Measurements from ENCODE around the gene LANCL3. TPM values are rescaled to one million over a fixed set of nuclear protein-coding genes. Genes with fewer than 3 reads are reported as not detected.
"Not testable (repeated sequence)": the region's sequence is repeated elsewhere in the genome, so short reads cannot be mapped to it uniquely, and the experiment has no call there.

LANCL3 gene
- total RNA-seq, 1 donor from 2014 or later, result under 0.01 TPM

- H3K27ac ChIP-seq (ENCODE audit: low read depth, low read length); H3K9me3 ChIP-seq (ENCODE audit: control insufficient read depth in 3 of 3, low read length in 3 of 3); H3K9ac ChIP-seq (ENCODE audit: low read depth in 1 of 3, low read length in 3 of 3); H3K36me3 ChIP-seq (ENCODE audit: control insufficient read depth in 3 of 3, insufficient read depth in 3 of 3, low read length in 3 of 3); H3K4me1 ChIP-seq (ENCODE audit: control insufficient read depth in 3 of 3, insufficient read depth in 3 of 3, low read length in 3 of 3); H3K4me3 ChIP-seq (ENCODE audit: low read length in 3 of 3); H3K27me3 ChIP-seq (ENCODE audit: control insufficient read depth in 3 of 3, insufficient read depth in 3 of 3, low read length in 3 of 3): not testable (repeated sequence)
Observed at GRCh38 chrX:37570349-37570748, 1.1 kb upstream of the LANCL3 start.

GRCh38 chrX:37572108-37572587, 687 bp downstream of the LANCL3 start:
- H3K36me3 ChIP-seq (ENCODE audit: control insufficient read depth in 3 of 3, insufficient read depth in 3 of 3, low read length in 3 of 3); H3K9me3 ChIP-seq (ENCODE audit: control insufficient read depth in 3 of 3, low read length in 3 of 3); H3K27me3 ChIP-seq (ENCODE audit: control insufficient read depth in 3 of 3, insufficient read depth in 3 of 3, low read length in 3 of 3); H3K27ac ChIP-seq (ENCODE audit: low read depth, low read length); H3K4me1 ChIP-seq (ENCODE audit: control insufficient read depth in 3 of 3, insufficient read depth in 3 of 3, low read length in 3 of 3); H3K9ac ChIP-seq (ENCODE audit: low read depth in 1 of 3, low read length in 3 of 3): not testable (repeated sequence)
- peak overlapping the region in 1 of 3 donors; percentile 32 for H3K4me3 ChIP-seq (ENCODE audit: low read length in 3 of 3)

GRCh38 chrX:37573121-37573520, 1.7 kb downstream of the LANCL3 start:
- H3K9ac ChIP-seq (ENCODE audit: low read depth in 1 of 3, low read length in 3 of 3); H3K36me3 ChIP-seq (ENCODE audit: control insufficient read depth in 3 of 3, insufficient read depth in 3 of 3, low read length in 3 of 3); H3K27ac ChIP-seq (ENCODE audit: low read depth, low read length); H3K27me3 ChIP-seq (ENCODE audit: control insufficient read depth in 3 of 3, insufficient read depth in 3 of 3, low read length in 3 of 3); H3K4me3 ChIP-seq (ENCODE audit: low read length in 3 of 3); H3K9me3 ChIP-seq (ENCODE audit: control insufficient read depth in 3 of 3, low read length in 3 of 3); H3K4me1 ChIP-seq (ENCODE audit: control insufficient read depth in 3 of 3, insufficient read depth in 3 of 3, low read length in 3 of 3): not testable (repeated sequence)

- no peak overlapping the region for H3K4me3 ChIP-seq (ENCODE audit: low read length in 3 of 3)
- no peaks in the 10 kb centered on the region for H3K4me1 ChIP-seq (ENCODE audit: control insufficient read depth in 3 of 3, insufficient read depth in 3 of 3, low read length in 3 of 3)
- no peaks in the 10 kb centered on the region for H3K27me3 ChIP-seq (ENCODE audit: control insufficient read depth in 3 of 3, insufficient read depth in 3 of 3, low read length in 3 of 3)
- H3K9ac ChIP-seq (ENCODE audit: low read depth in 1 of 3, low read length in 3 of 3), result no peak overlapping the region
- no peak overlapping the region for H3K27ac ChIP-seq (ENCODE audit: low read depth, low read length)
- H3K36me3 ChIP-seq (ENCODE audit: control insufficient read depth in 3 of 3, insufficient read depth in 3 of 3, low read length in 3 of 3), result no peaks in the 10 kb centered on the region
- H3K9me3 ChIP-seq (ENCODE audit: control insufficient read depth in 3 of 3, low read length in 3 of 3), result no peaks in the 10 kb centered on the region
Observed at GRCh38 chrX:37578045-37578444, 6.6 kb downstream of the LANCL3 start.

GRCh38 chrX:37580080-37580479, 8.6 kb downstream of the LANCL3 start:
- Histone ChIP-seq H3K4me3 (ENCODE audit: low read length in 3 of 3) (no peak overlapping the region), H3K27me3 (ENCODE audit: control insufficient read depth in 3 of 3, insufficient read depth in 3 of 3, low read length in 3 of 3) (no peaks in the 10 kb centered on the region), H3K27ac (ENCODE audit: low read depth, low read length) (no peak overlapping the region), H3K36me3 (ENCODE audit: control insufficient read depth in 3 of 3, insufficient read depth in 3 of 3, low read length in 3 of 3) (no peaks in the 10 kb centered on the region), H3K9me3 (ENCODE audit: control insufficient read depth in 3 of 3, low read length in 3 of 3) (no peaks in the 10 kb centered on the region), H3K9ac (ENCODE audit: low read depth in 1 of 3, low read length in 3 of 3) (no peak overlapping the region), H3K4me1 (ENCODE audit: control insufficient read depth in 3 of 3, insufficient read depth in 3 of 3, low read length in 3 of 3) (no peaks in the 10 kb centered on the region)

GRCh38 chrX:37587337-37587736, 15.9 kb downstream of the LANCL3 start:
- H3K9ac ChIP-seq (ENCODE audit: low read depth in 1 of 3, low read length in 3 of 3); H3K9me3 ChIP-seq (ENCODE audit: control insufficient read depth in 3 of 3, low read length in 3 of 3); H3K4me1 ChIP-seq (ENCODE audit: control insufficient read depth in 3 of 3, insufficient read depth in 3 of 3, low read length in 3 of 3); H3K27ac ChIP-seq (ENCODE audit: low read depth, low read length); H3K27me3 ChIP-seq (ENCODE audit: control insufficient read depth in 3 of 3, insufficient read depth in 3 of 3, low read length in 3 of 3); H3K36me3 ChIP-seq (ENCODE audit: control insufficient read depth in 3 of 3, insufficient read depth in 3 of 3, low read length in 3 of 3); H3K4me3 ChIP-seq (ENCODE audit: low read length in 3 of 3): not testable (repeated sequence)

GRCh38 chrX:37590047-37590446, 18.6 kb downstream of the LANCL3 start:
- no peaks in the 10 kb centered on the region for H3K27me3 ChIP-seq (ENCODE audit: control insufficient read depth in 3 of 3, insufficient read depth in 3 of 3, low read length in 3 of 3)
- no peaks in the 10 kb centered on the region for H3K36me3 ChIP-seq (ENCODE audit: control insufficient read depth in 3 of 3, insufficient read depth in 3 of 3, low read length in 3 of 3)
- H3K4me3 ChIP-seq (ENCODE audit: low read length in 3 of 3), result no peak overlapping the region
- no peaks in the 10 kb centered on the region for H3K9me3 ChIP-seq (ENCODE audit: control insufficient read depth in 3 of 3, low read length in 3 of 3)
- no peaks in the 10 kb centered on the region for H3K4me1 ChIP-seq (ENCODE audit: control insufficient read depth in 3 of 3, insufficient read depth in 3 of 3, low read length in 3 of 3)
- no peak overlapping the region for H3K27ac ChIP-seq (ENCODE audit: low read depth, low read length)
- H3K9ac ChIP-seq (ENCODE audit: low read depth in 1 of 3, low read length in 3 of 3), result no peak overlapping the region

- no peaks in the 10 kb centered on the region for H3K4me1 ChIP-seq (ENCODE audit: control insufficient read depth in 3 of 3, insufficient read depth in 3 of 3, low read length in 3 of 3)
- H3K36me3 ChIP-seq (ENCODE audit: control insufficient read depth in 3 of 3, insufficient read depth in 3 of 3, low read length in 3 of 3), result no peaks in the 10 kb centered on the region
- H3K4me3 ChIP-seq (ENCODE audit: low read length in 3 of 3), result no peak overlapping the region
- no peaks in the 10 kb centered on the region for H3K9me3 ChIP-seq (ENCODE audit: control insufficient read depth in 3 of 3, low read length in 3 of 3)
- no peaks in the 10 kb centered on the region for H3K27me3 ChIP-seq (ENCODE audit: control insufficient read depth in 3 of 3, insufficient read depth in 3 of 3, low read length in 3 of 3)
- H3K9ac ChIP-seq (ENCODE audit: low read depth in 1 of 3, low read length in 3 of 3), result no peak overlapping the region
- no peak overlapping the region for H3K27ac ChIP-seq (ENCODE audit: low read depth, low read length)
Observed at GRCh38 chrX:37594755-37595382, 23.4 kb downstream of the LANCL3 start.

GRCh38 chrX:37599729-37600128, 28.3 kb downstream of the LANCL3 start:
- H3K4me3 ChIP-seq (ENCODE audit: low read length in 3 of 3), result no peak overlapping the region
- no peak overlapping the region for H3K9ac ChIP-seq (ENCODE audit: low read depth in 1 of 3, low read length in 3 of 3)
- no peaks in the 10 kb centered on the region for H3K36me3 ChIP-seq (ENCODE audit: control insufficient read depth in 3 of 3, insufficient read depth in 3 of 3, low read length in 3 of 3)
- no peaks in the 10 kb centered on the region for H3K27me3 ChIP-seq (ENCODE audit: control insufficient read depth in 3 of 3, insufficient read depth in 3 of 3, low read length in 3 of 3)
- no peaks in the 10 kb centered on the region for H3K9me3 ChIP-seq (ENCODE audit: control insufficient read depth in 3 of 3, low read length in 3 of 3)
- H3K4me1 ChIP-seq (ENCODE audit: control insufficient read depth in 3 of 3, insufficient read depth in 3 of 3, low read length in 3 of 3), result peaks cover 0 to 3% (median 0%) of the 10 kb centered on the region in 3 donors
- no peak overlapping the region for H3K27ac ChIP-seq (ENCODE audit: low read depth, low read length)

GRCh38 chrX:37603938-37604409, 32.5 kb downstream of the LANCL3 start:
- no peaks in the 10 kb centered on the region for H3K36me3 ChIP-seq (ENCODE audit: control insufficient read depth in 3 of 3, insufficient read depth in 3 of 3, low read length in 3 of 3)
- no peak overlapping the region for H3K27ac ChIP-seq (ENCODE audit: low read depth, low read length)
- H3K4me1 ChIP-seq (ENCODE audit: control insufficient read depth in 3 of 3, insufficient read depth in 3 of 3, low read length in 3 of 3), result peaks cover 0 to 3% (median 0%) of the 10 kb centered on the region in 3 donors
- H3K27me3 ChIP-seq (ENCODE audit: control insufficient read depth in 3 of 3, insufficient read depth in 3 of 3, low read length in 3 of 3), result no peaks in the 10 kb centered on the region
- no peaks in the 10 kb centered on the region for H3K9me3 ChIP-seq (ENCODE audit: control insufficient read depth in 3 of 3, low read length in 3 of 3)
- H3K9ac ChIP-seq (ENCODE audit: low read depth in 1 of 3, low read length in 3 of 3), result no peak overlapping the region
- no peak overlapping the region for H3K4me3 ChIP-seq (ENCODE audit: low read length in 3 of 3)
